ENCODE measurements around the gene UBE2O.
A peak's percentile ranks its signal among the peaks of the same experiment; 100 is the strongest.

Gene UBE2O

DNA sequence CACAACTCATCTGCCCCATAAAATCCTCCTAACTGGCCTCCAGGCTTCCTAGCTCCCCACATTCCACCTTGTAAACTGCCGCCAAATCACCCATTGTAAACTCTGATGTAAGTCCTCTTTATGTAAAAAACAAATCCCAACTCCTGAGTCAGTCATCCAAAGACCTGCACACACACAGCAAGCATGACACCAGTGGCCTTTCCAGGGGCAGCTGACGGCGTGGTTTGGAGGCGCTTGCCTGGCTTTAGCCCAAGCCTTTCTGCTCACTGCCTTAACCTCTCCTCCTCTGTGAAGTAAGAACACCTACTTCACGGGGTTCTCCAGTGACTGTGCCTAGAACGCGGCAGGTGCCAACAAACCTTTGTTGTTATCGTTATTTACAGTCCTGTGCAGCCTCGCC, 14.0 kb downstream of the UBE2O start:
- no peak for DNase-seq (ENCODE audit: low spot score)

DNA sequence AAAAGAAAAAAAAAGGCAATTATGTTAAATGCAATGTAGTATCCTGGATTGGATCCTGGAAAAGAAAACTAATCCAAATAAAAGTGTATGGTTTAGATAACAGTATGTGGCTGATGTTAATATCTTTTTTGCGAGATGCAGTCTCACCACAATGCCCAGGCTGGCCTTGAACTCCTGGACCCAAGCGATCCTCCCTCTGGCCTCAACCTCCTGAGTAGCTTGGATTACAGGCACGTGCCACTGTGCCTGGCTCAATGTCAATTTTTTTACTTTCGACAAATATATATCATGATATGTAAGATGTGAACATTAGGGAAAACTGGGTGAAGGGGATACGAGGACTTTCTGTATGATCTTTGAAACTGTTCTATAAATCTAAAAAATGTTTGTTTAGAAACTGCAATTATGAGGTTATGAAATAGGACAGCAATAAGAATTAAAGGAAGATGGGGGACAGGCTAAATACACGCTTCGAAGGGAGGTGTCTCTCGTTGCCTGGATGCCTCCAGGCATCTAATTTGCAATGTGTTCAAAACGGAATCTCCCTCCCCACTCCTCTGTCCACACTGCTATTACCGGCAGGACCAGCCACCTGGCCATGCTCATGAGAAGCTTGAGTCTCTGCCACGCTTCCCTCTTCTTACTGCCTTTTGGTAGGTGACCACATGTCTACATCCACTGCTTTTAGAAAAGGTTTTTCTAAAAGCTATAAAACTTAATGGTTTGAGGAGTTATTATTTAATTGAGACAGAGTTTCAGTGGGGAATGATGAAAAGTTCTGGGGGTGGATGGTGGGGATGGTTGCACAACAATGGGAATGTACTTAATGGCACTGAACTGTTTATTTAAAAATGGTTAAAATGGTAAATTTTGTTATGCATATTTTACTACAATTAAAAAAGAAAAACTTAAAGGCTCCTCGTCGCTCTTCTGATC, 15.2 kb downstream of the UBE2O start:
- DNase-seq (ENCODE audit: low spot score) = no peak

DNA sequence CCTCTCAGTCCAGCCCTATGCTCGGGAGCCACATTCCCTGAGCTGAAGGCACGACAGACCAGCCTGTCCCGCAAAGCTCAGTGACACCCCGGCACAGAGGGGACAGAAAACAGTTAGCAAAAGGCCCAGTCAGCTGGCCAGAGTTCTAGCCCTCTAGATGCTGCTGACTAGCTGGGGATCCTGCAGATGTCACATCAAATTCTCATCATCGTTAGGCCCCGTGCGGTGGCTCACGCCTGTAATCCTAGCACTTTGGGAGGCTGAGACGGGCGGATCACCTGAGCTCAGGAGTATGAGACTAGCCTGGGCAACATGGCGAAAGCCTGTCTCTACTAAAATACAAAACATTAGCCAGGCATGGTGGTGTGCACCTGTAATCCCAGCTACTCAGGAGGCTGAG, 17.2 kb downstream of the UBE2O start:
- no peak for DNase-seq (ENCODE audit: low spot score)

DNA sequence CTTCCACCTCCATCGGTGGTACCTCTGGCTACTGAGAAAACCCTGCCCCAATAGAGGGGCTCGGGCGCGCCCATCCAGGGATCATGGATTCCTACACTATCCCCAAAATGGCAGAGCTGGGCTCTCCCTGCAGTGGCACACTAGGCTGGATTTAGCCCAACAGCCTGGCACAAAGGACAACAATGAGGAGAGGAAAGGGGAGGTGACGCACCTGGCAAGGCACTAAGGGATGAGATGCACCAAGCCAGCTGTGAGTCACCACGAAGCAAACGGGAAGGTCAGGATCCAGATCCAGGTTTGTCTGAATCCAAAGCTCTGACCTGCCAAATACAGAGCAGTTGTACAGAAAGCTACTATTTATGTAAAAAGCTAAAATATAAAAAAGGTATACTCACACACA, 18.1 kb downstream of the UBE2O start:
- no peak for DNase-seq (ENCODE audit: low spot score)

DNA sequence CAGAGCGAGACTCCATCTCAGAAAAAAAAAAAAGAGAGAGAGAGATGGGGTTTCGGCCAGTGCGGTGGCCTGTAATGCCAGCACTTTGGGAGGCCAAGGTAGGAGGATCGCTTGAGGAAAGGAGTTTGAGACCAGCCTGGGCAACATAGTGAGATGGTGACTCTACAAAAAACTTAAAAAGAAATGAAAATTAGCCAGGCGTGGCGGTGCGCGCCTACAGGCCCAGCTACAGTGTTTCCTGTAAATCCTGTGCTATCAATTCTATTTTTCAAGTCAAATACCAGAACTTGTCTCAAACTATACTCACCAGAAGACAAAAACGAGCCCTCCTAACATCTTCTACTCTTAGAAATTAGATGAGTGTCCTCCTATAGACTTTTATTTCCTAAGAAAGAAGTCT, 19.3 kb downstream of the UBE2O start:
- DNase-seq (ENCODE audit: low spot score) = no peak

DNA sequence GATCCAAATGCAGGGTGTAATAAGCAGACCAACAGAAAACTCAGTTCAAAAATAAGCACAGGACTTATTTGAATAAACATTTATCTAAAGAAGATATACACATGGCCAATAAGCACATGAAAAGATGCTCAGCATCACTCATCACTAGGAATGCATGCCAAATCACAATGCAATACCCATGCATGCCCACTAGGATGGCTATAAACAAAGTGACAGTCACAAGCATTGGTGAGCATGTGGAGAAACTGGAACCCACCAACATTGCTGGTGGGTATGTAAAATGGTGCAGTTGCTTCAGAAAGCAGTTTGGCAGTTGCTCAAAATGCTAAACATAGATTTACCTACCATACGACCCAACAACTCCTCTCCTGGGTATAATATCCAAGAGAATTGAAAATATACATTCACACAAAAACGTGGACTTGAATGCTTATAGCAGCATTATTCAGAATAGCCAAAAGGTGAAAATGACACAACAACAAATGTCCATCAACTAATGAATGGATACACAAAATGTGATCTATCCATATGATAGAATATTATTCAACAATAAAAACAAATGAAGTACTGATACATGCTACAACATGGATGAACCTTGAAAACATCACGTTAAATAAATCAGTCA, 20.1 kb downstream of the UBE2O start:
- no peak for DNase-seq (ENCODE audit: low spot score)

DNA sequence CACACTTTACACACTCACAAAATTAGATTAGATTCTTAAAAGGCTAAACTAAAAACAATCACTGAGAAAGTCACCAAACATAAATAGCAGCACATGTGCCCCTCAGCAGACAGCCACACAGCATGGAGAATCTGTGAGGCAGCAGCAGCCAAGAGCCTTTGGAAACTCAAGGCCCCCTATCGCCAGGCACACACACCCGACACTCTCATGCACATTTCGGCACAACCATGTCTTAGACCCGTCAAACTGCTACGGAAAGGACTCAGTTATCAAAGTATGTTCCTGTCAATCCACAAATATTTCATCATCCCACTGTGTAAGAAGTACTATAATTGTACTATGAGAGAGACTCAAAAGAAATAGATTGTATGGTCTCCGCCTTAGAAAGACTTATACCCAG, 20.9 kb downstream of the UBE2O start:
- DNase-seq (ENCODE audit: low spot score) = no peak

DNA sequence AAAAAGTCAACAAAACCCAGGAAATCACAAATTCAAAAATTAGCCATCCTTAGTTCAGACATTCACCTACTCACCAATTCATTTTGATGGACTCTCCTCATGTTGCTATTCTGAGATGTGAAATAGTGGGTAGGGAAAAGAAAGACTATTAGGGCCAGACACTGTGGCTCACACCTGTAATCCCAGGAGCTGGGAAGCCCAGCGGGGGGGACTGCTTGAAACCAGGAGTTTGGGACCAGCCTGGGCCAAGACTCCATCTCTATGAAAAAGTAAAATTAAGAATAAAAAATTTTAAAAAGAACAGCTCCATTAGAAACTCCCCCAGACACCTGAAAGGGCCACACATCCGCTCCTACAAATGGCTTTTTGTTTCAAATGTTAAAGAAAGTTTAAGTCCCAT, 21.4 kb downstream of the UBE2O start:
- DNase-seq (ENCODE audit: low spot score) = no peak

DNA sequence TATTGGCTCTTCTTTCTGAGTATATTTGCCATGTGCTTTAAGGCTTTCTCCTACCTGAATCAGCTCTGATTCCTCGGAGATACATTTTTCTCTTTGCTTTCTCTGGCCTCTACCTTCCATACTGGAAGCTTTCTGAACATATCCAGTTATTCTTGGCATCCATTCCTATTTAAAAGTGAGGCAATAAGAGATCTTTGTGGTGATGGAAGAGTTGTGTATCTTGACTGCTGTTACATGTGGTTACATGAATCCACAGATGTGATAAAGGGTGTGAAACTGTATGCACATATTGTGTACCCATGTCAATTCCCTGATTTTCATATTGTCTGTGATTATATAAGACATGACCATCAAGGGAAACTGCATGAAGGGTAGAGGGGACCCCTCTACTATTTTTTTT, 24.4 kb downstream of the UBE2O start:
- no peak for DNase-seq (ENCODE audit: low spot score)

DNA sequence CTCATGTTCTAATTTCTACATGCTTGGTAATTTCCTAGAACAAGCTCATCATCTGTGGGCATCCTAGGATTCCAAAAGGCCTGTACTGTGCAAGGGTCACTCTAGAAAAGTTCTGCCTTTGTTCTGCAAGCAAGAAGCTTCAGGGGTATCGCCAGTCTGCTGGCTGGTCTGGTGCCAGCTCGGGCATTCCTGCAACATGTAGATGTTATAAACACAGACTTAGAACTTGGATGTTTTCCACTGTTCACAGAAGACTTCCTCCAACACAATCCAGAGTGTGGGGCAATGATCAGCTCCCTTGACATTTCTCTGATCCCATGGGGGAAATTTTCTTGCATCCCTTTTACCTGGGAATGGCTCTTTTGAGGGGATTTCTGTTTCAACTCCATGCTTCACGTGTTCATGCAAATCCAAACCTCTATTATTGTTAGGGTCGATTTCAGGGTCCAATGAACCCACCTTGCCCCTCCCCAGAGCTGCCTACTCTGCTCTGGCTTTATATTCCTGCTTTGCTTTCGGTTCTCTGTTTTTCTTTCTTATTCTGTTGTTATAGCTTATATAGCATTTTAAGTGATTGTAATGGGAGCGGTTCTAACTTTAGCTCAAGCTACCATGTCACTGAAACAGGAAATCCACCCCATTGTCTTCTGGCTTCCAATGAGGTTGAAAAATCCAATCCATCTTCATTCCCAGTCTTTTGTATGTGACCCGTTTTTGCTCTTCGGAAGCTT, 25.3 kb downstream of the UBE2O start:
- no peak for DNase-seq (ENCODE audit: low spot score)

DNA sequence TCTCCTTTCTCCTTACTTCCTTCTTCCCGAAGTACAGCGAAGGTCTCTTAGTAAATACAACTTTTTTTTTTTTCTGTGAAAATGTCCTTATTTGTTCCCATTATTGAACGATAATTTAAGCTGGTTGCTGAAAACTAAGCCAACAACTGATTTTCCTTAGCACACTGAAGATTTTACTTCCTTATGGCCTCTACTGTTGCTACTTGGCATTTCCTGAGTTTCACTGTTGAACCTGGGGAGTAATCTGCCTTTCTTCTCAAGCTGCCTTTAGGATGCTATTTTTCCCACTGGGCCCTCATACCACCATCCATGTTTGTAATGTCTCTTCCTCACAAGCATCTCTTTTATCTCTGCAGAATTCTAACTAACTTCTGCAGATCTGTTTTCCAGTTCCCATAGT, 26.1 kb downstream of the UBE2O start:
- no peak for DNase-seq (ENCODE audit: low spot score)

DNA sequence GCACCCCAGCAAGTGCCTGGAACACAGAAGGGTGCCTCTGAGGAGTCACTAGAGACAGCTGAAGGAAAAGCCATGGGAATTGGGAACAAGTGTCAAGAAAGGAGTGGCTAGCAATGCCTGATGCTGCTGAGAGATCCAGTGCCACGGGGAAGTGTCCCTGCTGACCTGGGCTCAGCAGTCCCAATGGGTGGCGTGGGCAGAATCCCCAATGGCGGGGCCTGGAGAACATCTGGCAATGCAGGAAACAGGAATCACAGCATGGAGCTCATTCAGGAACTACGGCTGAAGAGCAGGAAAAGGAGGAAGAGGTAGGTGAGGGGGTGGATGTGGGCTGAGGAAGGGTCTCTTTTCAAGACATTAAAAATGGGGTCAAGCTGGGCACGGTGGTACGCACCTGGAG, 30.1 kb downstream of the UBE2O start:
- no peak for DNase-seq (ENCODE audit: low spot score)

DNA sequence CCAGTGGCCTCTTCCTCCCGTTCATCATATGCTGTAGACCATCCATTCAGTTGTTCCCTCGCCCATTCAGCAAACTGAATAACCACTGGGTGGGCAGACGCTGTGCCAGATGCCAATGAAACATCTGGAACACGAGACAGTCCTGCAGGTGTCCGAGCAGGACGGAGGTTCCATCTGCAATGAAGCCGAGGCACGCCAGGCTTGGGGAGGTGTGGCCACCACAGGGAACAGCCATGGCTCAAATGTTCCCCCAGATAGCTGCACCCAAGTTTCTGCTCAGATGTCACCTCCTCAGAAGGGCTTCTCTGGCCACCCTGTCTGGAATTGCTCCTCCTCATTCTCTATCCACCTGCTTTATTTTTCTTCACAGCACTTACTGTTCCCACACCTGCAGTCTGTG, 30.5 kb downstream of the UBE2O start:
- DNase-seq (ENCODE audit: low spot score) = no peak

DNA sequence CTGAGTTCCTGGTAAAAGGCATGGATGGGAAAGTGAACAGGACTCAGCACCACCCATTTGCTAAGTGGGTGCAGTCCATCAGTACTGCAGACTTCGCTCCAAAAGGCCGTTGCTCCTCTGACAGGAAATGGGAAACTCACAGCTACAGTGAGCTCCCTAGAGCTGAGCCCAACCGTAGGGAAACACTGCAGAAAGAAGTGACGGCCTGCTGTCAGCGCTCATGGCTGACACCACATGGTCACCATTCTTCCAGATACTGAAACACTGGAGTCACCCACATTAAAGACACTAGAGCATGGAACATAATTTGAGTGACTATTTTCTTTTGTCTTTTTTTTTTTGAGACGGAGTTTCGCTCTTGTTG, 31.9 kb downstream of the UBE2O start:
- DNase-seq (ENCODE audit: low spot score) = no peak

DNA sequence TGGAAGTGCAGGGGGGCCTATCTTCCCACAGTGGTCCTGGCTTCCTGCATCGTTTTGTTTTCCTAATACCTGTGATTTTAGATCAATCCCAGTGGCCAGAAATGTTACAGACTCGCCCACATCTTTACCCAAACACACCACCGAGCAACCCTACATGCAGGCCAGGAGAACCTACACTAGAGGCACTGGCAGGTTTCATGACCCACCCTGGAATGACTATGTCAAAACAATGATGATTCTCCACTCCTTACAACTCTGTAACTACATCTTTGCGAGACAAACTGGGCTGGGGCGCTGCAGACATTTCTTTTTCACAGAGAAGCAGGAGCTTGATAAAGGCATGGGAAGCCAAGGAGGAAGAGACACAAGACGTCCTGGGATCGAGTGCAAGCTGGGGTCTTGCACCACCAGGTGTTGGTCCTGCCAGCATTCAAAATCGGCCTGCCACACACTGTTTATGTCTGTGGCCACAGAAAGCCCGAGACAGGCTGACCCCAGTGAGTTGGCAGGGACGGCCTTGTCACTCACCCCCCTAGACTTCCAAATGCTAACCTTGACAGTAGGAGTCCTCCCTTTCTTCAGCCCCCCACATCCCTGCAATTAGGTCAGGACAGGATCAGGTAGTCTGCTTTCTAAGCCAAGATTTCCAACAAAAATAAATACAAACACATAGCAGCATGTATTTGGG, 32.5 kb downstream of the UBE2O start:
- no peak for DNase-seq (ENCODE audit: low spot score)

DNA sequence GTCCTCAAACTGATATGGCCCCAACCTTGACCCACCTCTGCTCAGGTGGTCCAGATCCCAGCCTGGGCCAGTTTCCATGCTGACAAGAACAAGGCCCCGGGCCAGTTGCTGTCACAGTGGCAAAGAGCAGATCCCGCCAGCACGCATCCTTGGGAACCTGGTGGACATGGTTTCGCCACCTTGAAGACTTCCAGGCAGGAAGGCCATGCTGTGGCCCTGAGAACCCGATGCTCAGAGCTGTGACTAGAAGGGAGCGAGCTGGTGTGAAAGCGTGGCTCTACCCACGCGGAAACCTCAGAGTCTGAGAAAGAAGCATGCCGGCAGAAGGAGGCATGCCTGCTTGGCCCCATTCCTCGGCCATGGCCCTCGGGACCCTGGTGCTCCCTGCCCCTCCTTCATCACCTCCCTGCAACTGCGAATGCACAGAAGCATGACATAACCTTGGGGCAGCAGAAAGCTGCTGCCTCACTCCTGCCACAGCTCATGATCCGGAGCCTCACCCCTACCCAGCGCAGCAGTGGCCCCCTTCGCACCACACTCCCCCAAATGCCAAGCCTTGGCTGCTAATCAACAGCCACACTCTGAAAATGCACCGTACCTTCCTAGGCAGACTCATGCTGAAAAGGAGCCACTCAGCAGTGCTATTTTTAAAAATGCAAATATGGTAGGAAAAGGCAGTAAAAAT, 33.2 kb downstream of the UBE2O start:
- DNase-seq (ENCODE audit: low spot score) = no peak

DNA sequence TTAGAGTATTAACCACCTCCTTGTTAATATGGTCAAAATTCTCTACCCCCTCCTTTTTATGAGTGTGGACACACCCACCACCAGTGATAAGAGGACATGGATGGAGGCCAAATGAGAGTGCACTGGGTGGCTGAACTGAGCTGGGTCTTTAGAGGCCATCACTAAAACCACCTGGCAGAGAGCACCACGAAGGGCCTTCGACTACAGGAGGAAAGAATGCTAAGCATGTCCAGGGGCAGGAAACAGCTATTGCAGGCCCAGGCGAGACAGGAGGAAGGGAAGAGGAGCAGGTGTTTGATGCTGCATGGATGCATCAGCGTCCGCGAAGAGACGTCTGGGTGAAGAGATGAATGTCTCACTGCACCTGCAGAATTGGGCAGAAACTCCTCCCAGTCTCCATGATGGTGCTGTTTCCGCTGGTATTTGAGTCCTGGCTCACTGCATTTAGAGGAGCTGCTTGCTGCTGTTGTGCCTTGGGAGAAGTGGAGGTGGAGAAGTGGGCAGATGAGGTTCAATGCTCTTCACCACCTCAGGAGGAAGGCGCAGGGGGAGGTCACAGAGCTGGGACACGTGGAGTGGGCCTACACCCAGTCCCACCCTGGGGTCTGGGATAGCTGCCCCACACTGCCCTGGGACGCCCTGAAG, 35.3 kb downstream of the UBE2O start:
- peak; percentile 15 for DNase-seq (ENCODE audit: low spot score)

DNA sequence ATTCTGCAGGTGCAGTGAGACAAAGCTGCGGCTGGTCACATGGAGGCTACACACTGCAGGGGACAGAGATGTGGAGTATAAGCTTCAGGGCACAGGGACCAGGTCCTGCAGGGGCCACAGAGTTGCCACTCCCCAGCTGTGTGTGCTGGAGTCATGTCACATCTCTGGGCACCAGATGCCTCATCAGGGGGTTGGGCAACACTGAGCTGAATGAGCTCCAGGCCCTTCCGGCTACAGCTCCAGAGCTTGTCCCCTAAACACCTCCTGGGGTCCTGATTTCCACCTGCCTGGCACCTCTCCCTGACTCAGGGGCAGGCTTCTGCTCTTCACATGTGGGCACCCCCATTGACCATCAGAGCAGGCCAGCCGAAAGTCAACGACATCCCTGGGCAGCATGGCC, 36.1 kb downstream of the UBE2O start:
- no peak for DNase-seq (ENCODE audit: low spot score)

DNA sequence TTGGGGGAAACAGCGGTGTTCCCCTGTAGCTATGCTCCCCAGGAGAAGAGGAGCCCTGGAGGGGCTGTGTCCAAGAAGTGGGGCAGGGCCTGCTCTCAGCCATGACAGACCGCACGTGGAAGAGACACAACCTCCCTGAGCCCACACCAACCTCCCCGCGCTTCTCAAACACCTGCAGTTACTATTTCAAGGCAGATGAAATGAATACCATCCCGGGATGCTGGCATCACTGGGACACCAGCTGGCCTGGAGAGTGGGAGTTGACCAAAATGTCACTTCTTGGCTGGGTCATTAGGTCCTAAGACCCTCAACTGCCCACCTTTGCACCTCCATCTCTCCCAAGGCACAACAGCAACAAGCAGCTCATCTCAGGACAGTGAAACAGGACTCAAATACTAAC, 36.5 kb downstream of the UBE2O start:
- no peak for DNase-seq (ENCODE audit: low spot score)

DNA sequence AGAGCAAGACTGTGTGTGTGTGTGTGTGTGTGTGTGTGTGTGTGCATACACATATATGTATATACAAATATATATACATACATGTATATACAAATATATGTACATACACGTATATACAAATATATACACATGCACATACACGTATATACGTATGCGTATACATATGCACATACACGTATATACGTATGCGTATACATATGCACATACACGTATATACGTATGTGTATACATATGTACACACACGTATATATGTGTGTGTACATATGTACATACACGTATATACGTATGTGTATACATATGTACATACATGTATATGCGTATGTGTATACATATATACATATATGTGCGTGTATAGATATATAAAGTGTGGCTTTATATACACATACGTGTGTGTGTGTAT, 37.2 kb downstream of the UBE2O start:
- no peak for DNase-seq (ENCODE audit: low spot score)

Data from LoVo (cell line).